ENCODE measurements around the gene HOXA11. TPM values are rescaled to one million over a fixed set of nuclear protein-coding genes. Genes with fewer than 3 reads are reported as not detected.

HOXA11 gene
- total and polyA plus RNA-seq, 10 of the 15 experiments (the other 5 are each of a cell fraction or from before 2014, with no cell fraction given), result not detected

- ChIA-PET SMC1A (ENCODE audit: uncharacterized antibody, unreplicated experiment) (interaction anchor here (1.7 kb wide), 1 partner anchor 10 kb away, joined by 8 read pairs; no protein-coding TSS in a partner anchor), POLR2A (no interaction called here), RAD21 (ENCODE audit: unreplicated experiment) (no interaction called here), CTCF (no interaction called here)
- Histone ChIP-seq H3K4me2 (ENCODE audit: control insufficient read depth, insufficient read depth) (no peak overlapping the region), H3K27me3 (replicated peaks in 1 of 2; ENCODE audit: control insufficient read depth in 2 of 2, insufficient read depth in 2 of 2, low read length in 1 of 2) (peaks cover 0 to 7% of the 10 kb centered on the region in 2 experiments; a peak in 2 of 4 replicates), H3K27ac (ENCODE audit: control insufficient read depth, insufficient read depth) (no peak overlapping the region), H3K9ac (ENCODE audit: control insufficient read depth, insufficient read depth, low read length) (no peak overlapping the region), H3K4me1 (ENCODE audit: control insufficient read depth, insufficient read depth, low read length) (no peaks in the 10 kb centered on the region; the same call in 1 of the 2 replicates), H4K20me1 (ENCODE audit: control insufficient read depth, insufficient read depth) (no peaks in the 10 kb centered on the region), H3K79me2 (ENCODE audit: control insufficient read depth, insufficient read depth, low read length) (no peaks in the 10 kb centered on the region), H3K4me3 (no peak overlapping the region), H3K9me3 (replicated peaks; ENCODE audit: control insufficient read depth, insufficient read depth, low read length) (no peaks in the 10 kb centered on the region; the same call in 2 of the 3 replicates), H3K36me3 (ENCODE audit: control insufficient read depth in 2 of 2, insufficient read depth in 2 of 2, low read length in 1 of 2) (no peaks in the 10 kb centered on the region), H2AFZ (ENCODE audit: control insufficient read depth, low read depth, low read length) (no peak overlapping the region)
- DNase-seq (ENCODE audit: low read depth, low spot score), result no peak
- in situ Hi-C loops (cut with MboI), result no loop called here
- intact Hi-C loops (cut with micrococcal nuclease; ENCODE audit: unreplicated experiment), result no loop called here
- ATAC-seq, result no peak
- BruUV-seq (replicated peaks), result no TSS peak
- 62% methylated on average over 15 of the region's 15 CpGs for WGBS (ENCODE audit: insufficient coverage, insufficient replicate concordance, low lambda C conversion rate, missing lambda C conversion rate)
- no peak for FAIRE-seq
- TF ChIP-seq SIX5 (IDR thresholded peaks at IDR 0.05; ENCODE audit: low read depth, low read length, severe bottlenecking), result no peak
- no peak for TF ChIP-seq SRF (IDR thresholded peaks at IDR 0.05; ENCODE audit: low read depth in 2 of 2, low read length in 2 of 2)
- no peak for TF ChIP-seq EP300 (IDR thresholded peaks at IDR 0.05; ENCODE audit: borderline replicate concordance in 1 of 2, control insufficient read depth in 1 of 2, low read depth in 2 of 2, low read length in 2 of 2)
- TF ChIP-seq TAF1 (IDR thresholded peaks at IDR 0.05; ENCODE audit: borderline replicate concordance, low read depth, low read length), result no peak
- TF ChIP-seq CEBPB (IDR thresholded peaks at IDR 0.05; ENCODE audit: borderline replicate concordance in 1 of 2, low read depth in 2 of 2, low read length in 2 of 2), result no peak
- TF ChIP-seq KLF5 (IDR thresholded peaks at IDR 0.05; ENCODE audit: partially characterized antibody), result no peak
- TF ChIP-seq SREBF2 (IDR thresholded peaks at IDR 0.05; ENCODE audit: low read length), result no peak
- TF ChIP-seq, protein P1, sequence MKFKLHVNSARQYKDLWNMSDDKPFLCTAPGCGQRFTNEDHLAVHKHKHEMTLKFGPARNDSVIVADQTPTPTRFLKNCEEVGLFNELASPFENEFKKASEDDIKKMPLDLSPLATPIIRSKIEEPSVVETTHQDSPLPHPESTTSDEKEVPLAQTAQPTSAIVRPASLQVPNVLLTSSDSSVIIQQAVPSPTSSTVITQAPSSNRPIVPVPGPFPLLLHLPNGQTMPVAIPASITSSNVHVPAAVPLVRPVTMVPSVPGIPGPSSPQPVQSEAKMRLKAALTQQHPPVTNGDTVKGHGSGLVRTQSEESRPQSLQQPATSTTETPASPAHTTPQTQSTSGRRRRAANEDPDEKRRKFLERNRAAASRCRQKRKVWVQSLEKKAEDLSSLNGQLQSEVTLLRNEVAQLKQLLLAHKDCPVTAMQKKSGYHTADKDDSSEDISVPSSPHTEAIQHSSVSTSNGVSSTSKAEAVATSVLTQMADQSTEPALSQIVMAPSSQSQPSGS (IDR thresholded peaks at IDR 0.05; ENCODE audit: low read length), result no peak
- no peak for TF ChIP-seq EGR1 (IDR thresholded peaks at IDR 0.05; ENCODE audit: borderline replicate concordance in 1 of 2, low read depth in 2 of 2, low read length in 2 of 2)
- no peak for TF ChIP-seq CBFB (IDR thresholded peaks at IDR 0.05; ENCODE audit: low read depth)
- TF ChIP-seq, protein P2, sequence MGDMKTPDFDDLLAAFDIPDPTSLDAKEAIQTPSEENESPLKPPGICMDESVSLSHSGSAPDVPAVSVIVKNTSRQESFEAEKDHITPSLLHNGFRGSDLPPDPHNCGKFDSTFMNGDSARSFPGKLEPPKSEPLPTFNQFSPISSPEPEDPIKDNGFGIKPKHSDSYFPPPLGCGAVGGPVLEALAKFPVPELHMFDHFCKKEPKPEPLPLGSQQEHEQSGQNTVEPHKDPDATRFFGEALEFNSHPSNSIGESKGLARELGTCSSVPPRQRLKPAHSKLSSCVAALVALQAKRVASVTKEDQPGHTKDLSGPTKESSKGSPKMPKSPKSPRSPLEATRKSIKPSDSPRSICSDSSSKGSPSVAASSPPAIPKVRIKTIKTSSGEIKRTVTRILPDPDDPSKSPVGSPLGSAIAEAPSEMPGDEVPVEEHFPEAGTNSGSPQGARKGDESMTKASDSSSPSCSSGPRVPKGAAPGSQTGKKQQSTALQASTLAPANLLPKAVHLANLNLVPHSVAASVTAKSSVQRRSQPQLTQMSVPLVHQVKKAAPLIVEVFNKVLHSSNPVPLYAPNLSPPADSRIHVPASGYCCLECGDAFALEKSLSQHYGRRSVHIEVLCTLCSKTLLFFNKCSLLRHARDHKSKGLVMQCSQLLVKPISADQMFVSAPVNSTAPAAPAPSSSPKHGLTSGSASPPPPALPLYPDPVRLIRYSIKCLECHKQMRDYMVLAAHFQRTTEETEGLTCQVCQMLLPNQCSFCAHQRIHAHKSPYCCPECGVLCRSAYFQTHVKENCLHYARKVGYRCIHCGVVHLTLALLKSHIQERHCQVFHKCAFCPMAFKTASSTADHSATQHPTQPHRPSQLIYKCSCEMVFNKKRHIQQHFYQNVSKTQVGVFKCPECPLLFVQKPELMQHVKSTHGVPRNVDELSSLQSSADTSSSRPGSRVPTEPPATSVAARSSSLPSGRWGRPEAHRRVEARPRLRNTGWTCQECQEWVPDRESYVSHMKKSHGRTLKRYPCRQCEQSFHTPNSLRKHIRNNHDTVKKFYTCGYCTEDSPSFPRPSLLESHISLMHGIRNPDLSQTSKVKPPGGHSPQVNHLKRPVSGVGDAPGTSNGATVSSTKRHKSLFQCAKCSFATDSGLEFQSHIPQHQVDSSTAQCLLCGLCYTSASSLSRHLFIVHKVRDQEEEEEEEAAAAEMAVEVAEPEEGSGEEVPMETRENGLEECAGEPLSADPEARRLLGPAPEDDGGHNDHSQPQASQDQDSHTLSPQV (IDR thresholded peaks at IDR 0.05), result no peak
- TF ChIP-seq, protein P3, sequence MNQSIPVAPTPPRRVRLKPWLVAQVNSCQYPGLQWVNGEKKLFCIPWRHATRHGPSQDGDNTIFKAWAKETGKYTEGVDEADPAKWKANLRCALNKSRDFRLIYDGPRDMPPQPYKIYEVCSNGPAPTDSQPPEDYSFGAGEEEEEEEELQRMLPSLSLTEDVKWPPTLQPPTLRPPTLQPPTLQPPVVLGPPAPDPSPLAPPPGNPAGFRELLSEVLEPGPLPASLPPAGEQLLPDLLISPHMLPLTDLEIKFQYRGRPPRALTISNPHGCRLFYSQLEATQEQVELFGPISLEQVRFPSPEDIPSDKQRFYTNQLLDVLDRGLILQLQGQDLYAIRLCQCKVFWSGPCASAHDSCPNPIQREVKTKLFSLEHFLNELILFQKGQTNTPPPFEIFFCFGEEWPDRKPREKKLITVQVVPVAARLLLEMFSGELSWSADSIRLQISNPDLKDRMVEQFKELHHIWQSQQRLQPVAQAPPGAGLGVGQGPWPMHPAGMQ (IDR thresholded peaks at IDR 0.05; ENCODE audit: borderline replicate concordance), result no peak
Observed at GRCh38 chr7:27140126-27140857, 44.7 kb downstream of the HOXA11 start.
